ENCODE results near the gene KLHL40. TPM values are rescaled to one million over a fixed set of nuclear protein-coding genes. Genes with fewer than 3 reads are reported as not detected.

Gene KLHL40
- total RNA-seq, 1 donor from 2014 or later: 0.12 TPM

- Mint-ChIP-seq H3K9me3 (no peaks in the 10 kb centered on the region), H3K36me3 (no peaks in the 10 kb centered on the region), H3K4me1 (ENCODE audit: unreplicated experiment) (peaks cover 8% of the 10 kb centered on the region), H3K27me3 (no peaks in the 10 kb centered on the region), H3K27ac (no peak overlapping the region), H3K4me3 (no peak overlapping the region)
- no peak for DNase-seq (ENCODE audit: extremely low spot score, unreplicated experiment)
- TF ChIP-seq CTCF (conservative IDR thresholded peaks at IDR 0.05): no peak
These were observed 45.5 kb downstream of the KLHL40 start for GRCh38 chr3:42730706-42731420.

GRCh38 chr3:42731476-42732195 lies 46.3 kb downstream of the KLHL40 start:
- no peak overlapping the region for H3K27ac Mint-ChIP-seq
- no peaks in the 10 kb centered on the region for H3K36me3 Mint-ChIP-seq
- peaks cover 8% of the 10 kb centered on the region for H3K4me1 Mint-ChIP-seq (ENCODE audit: unreplicated experiment)
- TF ChIP-seq CTCF (conservative IDR thresholded peaks at IDR 0.05): no peak
- no peaks in the 10 kb centered on the region for H3K9me3 Mint-ChIP-seq
- no peak overlapping the region for H3K4me3 Mint-ChIP-seq
- peak; percentile 32 for DNase-seq (ENCODE audit: extremely low spot score, unreplicated experiment)
- no peaks in the 10 kb centered on the region for H3K27me3 Mint-ChIP-seq

GRCh38 chr3:42732196-42732828 lies 47.0 kb downstream of the KLHL40 start:
- Mint-ChIP-seq H3K27me3 (no peaks in the 10 kb centered on the region), H3K4me3 (no peak overlapping the region), H3K4me1 (ENCODE audit: unreplicated experiment) (peaks cover 8% of the 10 kb centered on the region), H3K27ac (no peak overlapping the region), H3K9me3 (no peaks in the 10 kb centered on the region), H3K36me3 (no peaks in the 10 kb centered on the region)
- peak; percentile 55 for DNase-seq (ENCODE audit: extremely low spot score, unreplicated experiment)
- TF ChIP-seq CTCF (conservative IDR thresholded peaks at IDR 0.05): no peak

- Mint-ChIP-seq H3K36me3 (no peaks in the 10 kb centered on the region), H3K4me3 (no peak overlapping the region), H3K4me1 (ENCODE audit: unreplicated experiment) (peaks cover 8% of the 10 kb centered on the region), H3K9me3 (no peaks in the 10 kb centered on the region), H3K27me3 (no peaks in the 10 kb centered on the region), H3K27ac (no peak overlapping the region)
- TF ChIP-seq CTCF (conservative IDR thresholded peaks at IDR 0.05): peak; percentile 55
- peak; percentile 53 for DNase-seq (ENCODE audit: extremely low spot score, unreplicated experiment)
These were observed 47.6 kb downstream of the KLHL40 start for GRCh38 chr3:42732829-42733459.

- no peak overlapping the region for H3K27ac Mint-ChIP-seq
- H3K4me3 Mint-ChIP-seq: no peak overlapping the region
- no peaks in the 10 kb centered on the region for H3K27me3 Mint-ChIP-seq
- H3K4me1 Mint-ChIP-seq (ENCODE audit: unreplicated experiment): peaks cover 8% of the 10 kb centered on the region
- no peaks in the 10 kb centered on the region for H3K36me3 Mint-ChIP-seq
- DNase-seq (ENCODE audit: extremely low spot score, unreplicated experiment): peak; percentile 45
- TF ChIP-seq CTCF (conservative IDR thresholded peaks at IDR 0.05): no peak
- no peaks in the 10 kb centered on the region for H3K9me3 Mint-ChIP-seq
These were observed 48.3 kb downstream of the KLHL40 start for GRCh38 chr3:42733501-42734262.

Measured in type B pancreatic cell (in vitro differentiated cells).